Heart right ventricle (tissue), 16 donors: ENCODE results near the gene LHX6. TPM values are rescaled to one million over a fixed set of nuclear protein-coding genes. Genes with fewer than 3 reads are reported as not detected.

Experiments used
- ATAC-seq, 8 donors: fragments of 200-7000 bp; cut with Tn5 transposase; one replicate each; pipeline ENCODE4 v1.9.1; 2020; ENCODE audit warnings: mild to moderate bottlenecking in 8 of 8, moderate library complexity in 8 of 8, moderate number of reproducible peaks in 1 of 8
- DNase-seq, 2 donors: peaks; one replicate each; pipeline ENCODE4 v3.0.0-alpha.2; 2020
- H3K27ac ChIP-seq, 10 donors: fragments of 200-600 bp; sonication (generic) in 2 of 10; one replicate each; pipeline versions ENCODE4 v1.5.0 to v1.8.0; 2020 to 2022; ENCODE audit warnings: mild to moderate bottlenecking in 3 of 10
- H3K27me3 ChIP-seq, 7 donors: fragments of 200-600 bp; one replicate each; pipeline ENCODE4 v1.8.0; 2021 to 2022; ENCODE audit warnings: mild to moderate bottlenecking in 2 of 7
- H3K36me3 ChIP-seq, 9 donors: fragments of 200-600 bp; sonication (generic) in 1 of 9; one replicate each; pipeline versions ENCODE4 v1.5.0 to v1.8.0; 2020 to 2022; ENCODE audit warnings: mild to moderate bottlenecking in 2 of 9
- H3K4me1 ChIP-seq, 9 donors: fragments of 200-600 bp; sonication (generic) in 1 of 9; one replicate each; pipeline versions ENCODE4 v1.5.0 to v1.8.0; 2020 to 2022; ENCODE audit warnings: mild to moderate bottlenecking in 4 of 9
- H3K4me3 ChIP-seq, 10 donors: fragments of 200-600 bp; sonication (generic) in 2 of 10; one replicate each; pipeline versions ENCODE4 v1.5.0 to v1.8.0; 2020 to 2022; ENCODE audit warnings: mild to moderate bottlenecking in 7 of 10, moderate library complexity in 2 of 10
- H3K9me3 ChIP-seq, 11 donors: fragments of 200-600 bp in 10 of 11; sonication (generic) in 2 of 11; one replicate each; pipeline versions ENCODE4 v1.5.0 to v1.8.0; 2013 to 2022; ENCODE audit warnings: mild to moderate bottlenecking in 2 of 11, control low read depth in 1 of 11, moderate library complexity in 1 of 11
- CTCF ChIP-seq, 9 donors: fragments of 200-600 bp; sonication (generic) in 2 of 9; IDR thresholded peaks; one replicate each; pipeline versions ENCODE4 v1.5.0 to v1.8.0; 2021 to 2022; ENCODE audit warnings: antibody characterized with exemption in 9 of 9, mild to moderate bottlenecking in 5 of 9, moderate library complexity in 1 of 9
- WGBS, 2 donors: extraction: QIAGEN DNeasy Blood & Tissue Kit; methylation state at CpG; one replicate each; pipeline ENCODE4 v1.1.7; 2013; ENCODE audit warnings: inconsistent platforms in 1 of 2; 5-methylcytosine and 5-hydroxymethylcytosine counted together
- intact Hi-C, 10 donors: fragments of 100-400 bp; cut with DNase I; formaldehyde crosslinking; loops; one replicate each; pipeline versions ENCODE4 v1.11.1 to v1.14.2; 2022
- polyA plus RNA-seq, 2 donors: library from polyadenylated mRNA; stranded (reverse); fragments of 200-250 nt; gene quantifications; one replicate each; pipeline ENCODE4 v1.2.3, GENCODE V29; 2013
- total RNA-seq, 10 donors: library from RNA; stranded (reverse); fragmentation: NEBNext Ultra II Directional in 3 of 10; extraction: Animal tissue kit (Norgen Biotek cat#: 25700) in 3 of 10; gene quantifications; one replicate each; pipeline versions ENCODE4 v1.2.1 to v1.2.4, GENCODE V29; 2021 to 2023
- donor health status: Arrhythmogenic right ventricular cardiomyopathy.
- donor health status: ischemic (EF 13 %, LVEDD 7.1; RV severe dilation, severe dysfunction).
- donor health status: healthy with polysubstance abuse.
- donor health status: DM: no; HTN: yes; CAD: no.
- donor health status: DM: no; HTN: no; CAD: no.
- donor health status: ischemic (EF 25% LVEDD 6.9; RV normal size, moderate dysfunction).
- donor health status: ischemic (EF 25% LVEDD 5.7; RV mildly dilated, moderate dysfunction).
- donor health status: healthy.
- donor health status: DM: yes; HTN: yes; CAD: no.
- donor health status: Ischemic cardiomyopathy.
- donor health status: ischemic (EF 35%, LVEDD 5.7; RV mildly dilated, moderate dysfunction).
- donor health status: nonischemic (EF 11% LVEDD 7.7; RV severe dilation, severe dysfunction).
- donor health status: DM: yes; HTN: yes; CAD: no.
- donor health status: PGD.
- donor health status: ischemic (EF 29% LVEDD 5.4; RV normal size, mild dysfunction).
- donor health status: nonischemic (EF 23%, LVEDD 6.1; RV moderate dilation, normal function).

The LHX6 gene
- total and polyA plus RNA-seq, 12 donors, result 1.9 to 9.4 (median 5.9) TPM

GRCh38 chr9:122159925-122160246, 68.9 kb downstream of the LHX6 start:
- intact Hi-C loops, result loop anchor here in 2 of 10 donors (10.0 kb wide), 1 partner anchor 105 kb away; the partner anchor contains the start of genes MRRF (in 2 of the 2) and RBM18 (in 2 of the 2)
- ATAC-seq, result no peak
- Histone ChIP-seq H3K9me3 (peaks cover 0 to 11% (median 5%) of the 10 kb centered on the region in 11 donors), H3K36me3 (peaks cover 0 to 3% (median 0%) of the 10 kb centered on the region in 9 donors), H3K4me3 (peak overlapping the region; percentile 65 to 97 (median 86)), H3K4me1 (peaks cover 0 to 47% (median 38%) of the 10 kb centered on the region in 9 donors), H3K27me3 (no peaks in the 10 kb centered on the region), H3K27ac (peak overlapping the region in 4 of 10 donors; percentile 97 to 99 (median 98))
- TF ChIP-seq CTCF (IDR thresholded peaks at IDR 0.05), result no peak
- DNase-seq, result no peak
- WGBS, 2 donors, result 25 to 26% methylated on average over 6 of the region's 6 CpGs

- intact Hi-C loops, result loop anchor here in 2 of 10 donors (10.0 kb wide), 1 partner anchor 106 kb away; the partner anchor contains the start of genes MRRF (in 2 of the 2) and RBM18 (in 2 of the 2)
- ATAC-seq, result peak; percentile 97 to 99 (median 98)
- Histone ChIP-seq H3K9me3 (peaks cover 0 to 11% (median 5%) of the 10 kb centered on the region in 11 donors), H3K4me3 (peak within 1 kb of the TSS; percentile 65 to 97 (median 86)), H3K27ac (peak within 1 kb of the TSS; percentile 87 to 99 (median 96)), H3K27me3 (no peaks in the 10 kb centered on the region), H3K4me1 (peaks cover 0 to 53% (median 43%) of the 10 kb centered on the region in 9 donors), H3K36me3 (peaks cover 0 to 3% (median 0%) of the 10 kb centered on the region in 9 donors)
- TF ChIP-seq CTCF (IDR thresholded peaks at IDR 0.05), result peak in 3 of 9 donors; percentile 8 to 22 (median 18)
- peak; percentile 96 to 97 for DNase-seq
- WGBS, 2 donors, result 1% methylated on average over 54 to 56 of the region's 56 CpGs
Measured at GRCh38 chr9:122159026-122159924, 69.5 kb downstream of the LHX6 start, which contains the start of the genes MORN5 and NDUFA8. Gene MORN5 (plus strand): TSS chr9:122159908. CDS start chr9:122159973, 65 bp downstream. Gene NDUFA8 (minus strand): TSS chr9:122159779. CDS start chr9:122159677, 102 bp downstream.

GRCh38 chr9:122158202-122158601, 70.6 kb downstream of the LHX6 start:
- peak in 7 of 9 donors; percentile 38 to 59 (median 47) for TF ChIP-seq CTCF (IDR thresholded peaks at IDR 0.05)
- ATAC-seq (peak in 3 of 8 donors; percentile 26 to 40 (median 28)), DNase-seq (peak in 1 of 2 donors; percentile 17)
- Histone ChIP-seq H3K27ac (peak overlapping the region in 5 of 10 donors; percentile 10 to 99 (median 93)), H3K4me3 (peak overlapping the region in 9 of 10 donors; percentile 78 to 97 (median 87)), H3K36me3 (peaks cover 0 to 3% (median 0%) of the 10 kb centered on the region in 9 donors), H3K4me1 (peaks cover 0 to 62% (median 45%) of the 10 kb centered on the region in 9 donors), H3K27me3 (no peaks in the 10 kb centered on the region), H3K9me3 (peaks cover 0 to 11% (median 5%) of the 10 kb centered on the region in 11 donors)
- intact Hi-C loops, result loop anchor here in 2 of 10 donors (10.0 kb wide), 1 partner anchor 107 kb away; the partner anchor contains the start of genes MRRF (in 2 of the 2) and RBM18 (in 2 of the 2)
- 47 to 57% methylated on average over 3 of the region's 3 CpGs for WGBS, 2 donors

- H3K27me3 ChIP-seq, result no peaks in the 10 kb centered on the region
- peaks cover 0 to 27% (median 0%) of the 10 kb centered on the region in 9 donors for H3K36me3 ChIP-seq
- intact Hi-C loops, result loop anchor here in 2 of 10 donors (10.0 kb wide), 1 partner anchor 109 kb away; the partner anchor contains the start of genes MRRF (in 2 of the 2) and RBM18 (in 2 of the 2)
- no peak for DNase-seq
- 77 to 80% methylated on average over 4 of the region's 4 CpGs for WGBS, 2 donors
- H3K27ac ChIP-seq, result peak overlapping the region in 1 of 10 donors; percentile 24
- no peak for TF ChIP-seq CTCF (IDR thresholded peaks at IDR 0.05)
- ATAC-seq, result no peak
- no peaks in the 10 kb centered on the region for H3K9me3 ChIP-seq
- H3K4me3 ChIP-seq, result no peak overlapping the region
- H3K4me1 ChIP-seq, result peaks cover 0 to 83% (median 57%) of the 10 kb centered on the region in 9 donors
Measured at GRCh38 chr9:122155796-122156195, 73.0 kb downstream of the LHX6 start.
